GM21786 (cell line): Measurements from ENCODE around the gene ADCY1.
"Not testable (repeated sequence)": the region's sequence is repeated elsewhere in the genome, so short reads cannot be mapped to it uniquely, and the experiment has no call there.

Source experiments
- ATAC-seq: cut with Tn5 transposase; IDR thresholded peaks from one replicate; pipeline ENCODE4 v1.9.1; 2021; ENCODE audit not compliant: unreplicated experiment

ADCY1 gene

GRCh38 chr7:45708046-45708950, 134.1 kb downstream of the ADCY1 start:
- ATAC-seq: no peak

- ATAC-seq: no peak
These were observed 135.2 kb downstream of the ADCY1 start for GRCh38 chr7:45709168-45710042.

GRCh38 chr7:45710271-45711160, 136.3 kb downstream of the ADCY1 start:
- ATAC-seq: no peak

GRCh38 chr7:45711161-45711490, 137.0 kb downstream of the ADCY1 start:
- ATAC-seq: no peak

GRCh38 chr7:45712057-45712689, 138.0 kb downstream of the ADCY1 start:
- no peak for ATAC-seq

GRCh38 chr7:45712872-45713668, 138.9 kb downstream of the ADCY1 start:
- no peak for ATAC-seq

GRCh38 chr7:45713669-45714520, 139.7 kb downstream of the ADCY1 start:
- no peak for ATAC-seq

- ATAC-seq: no peak
These were observed 140.3 kb downstream of the ADCY1 start for GRCh38 chr7:45714521-45714820.

GRCh38 chr7:45715471-45716352, 141.5 kb downstream of the ADCY1 start:
- ATAC-seq: no peak

- no peak for ATAC-seq
These were observed 142.4 kb downstream of the ADCY1 start for GRCh38 chr7:45716380-45717203.

- ATAC-seq: no peak
These were observed 143.5 kb downstream of the ADCY1 start for GRCh38 chr7:45717537-45718235.

GRCh38 chr7:45718464-45719330, 144.5 kb downstream of the ADCY1 start:
- no peak for ATAC-seq

- ATAC-seq: no peak
These were observed 146.8 kb downstream of the ADCY1 start for GRCh38 chr7:45720989-45721388.

GRCh38 chr7:45721686-45722598, 147.8 kb downstream of the ADCY1 start:
- no peak for ATAC-seq

- not testable (repeated sequence) for ATAC-seq
These were observed 151.1 kb downstream of the ADCY1 start for GRCh38 chr7:45725231-45725630.
